PFSK-1 (cell line): ENCODE measurements around the gene BST2.

Experiments used
- POLR2AphosphoS5 ChIP-seq: IDR thresholded peaks from 2 replicates; pipeline ENCODE4 v1.6.1; 2012; ENCODE audit warnings: low read depth, mild to moderate bottlenecking, control low read depth, low read length, moderate library complexity
- SIN3A ChIP-seq: IDR thresholded peaks from 2 replicates; pipeline ENCODE4 v1.6.1; 2012; ENCODE audit warnings: mild to moderate bottlenecking, low read length, moderate library complexity, borderline replicate concordance; ENCODE audit not compliant: insufficient read depth

- no peak for TF ChIP-seq POLR2AphosphoS5
- no peak for TF ChIP-seq SIN3A
These were observed 4.6 kb upstream of the BST2 start for GRCh38 chr19:17409990-17410389.
